HL-60/S4 treated with phorbol 12-myristate 13-acetate at 8.2 ng/mL for 4 days and 3 days (cell line): ENCODE measurements around the gene PRKD1.
"Not testable (repeated sequence)": the region's sequence is repeated elsewhere in the genome, so short reads cannot be mapped to it uniquely, and the experiment has no call there.

Experiments
- in situ Hi-C: fragments of 300-500 bp; cut with MboI; formaldehyde crosslinking; loops from 2 replicates; pipeline ENCODE4 v1.15.0; 2022; ENCODE audit warnings: low sequenced_read_pairs

The PRKD1 gene

DNA sequence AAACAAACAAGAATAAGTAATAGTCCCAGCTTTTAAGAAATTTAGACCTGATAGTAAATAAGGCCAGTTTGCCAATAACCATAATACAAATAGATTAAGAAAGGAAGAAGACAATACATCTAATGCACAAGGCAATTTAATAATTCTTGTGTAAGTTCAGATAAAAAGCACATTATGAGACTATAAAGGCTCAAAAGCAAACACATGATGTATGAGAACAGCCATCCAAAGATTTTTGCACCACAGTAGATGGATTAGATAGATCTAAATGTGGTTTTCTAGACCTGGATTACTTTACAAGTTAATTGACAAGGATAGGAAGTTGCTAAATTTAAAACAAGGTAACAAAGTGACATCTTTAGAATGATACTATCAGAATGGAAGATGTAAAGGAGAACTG, 125.4 kb downstream of the PRKD1 start:
- in situ Hi-C loops: no loop called here

GRCh38 chr14:29800961-29801360, 126.7 kb downstream of the PRKD1 start:
- in situ Hi-C loops: no loop called here

- in situ Hi-C loops: no loop called here
Observed at GRCh38 chr14:29799464-29800095, 128.1 kb downstream of the PRKD1 start.

GRCh38 chr14:29798811-29799210, 128.8 kb downstream of the PRKD1 start:
- in situ Hi-C loops: no loop called here

- in situ Hi-C loops: no loop called here
Observed at GRCh38 chr14:29798108-29798663, 129.5 kb downstream of the PRKD1 start.

- in situ Hi-C loops: no loop called here
Observed at GRCh38 chr14:29796853-29797252, 130.8 kb downstream of the PRKD1 start.

DNA sequence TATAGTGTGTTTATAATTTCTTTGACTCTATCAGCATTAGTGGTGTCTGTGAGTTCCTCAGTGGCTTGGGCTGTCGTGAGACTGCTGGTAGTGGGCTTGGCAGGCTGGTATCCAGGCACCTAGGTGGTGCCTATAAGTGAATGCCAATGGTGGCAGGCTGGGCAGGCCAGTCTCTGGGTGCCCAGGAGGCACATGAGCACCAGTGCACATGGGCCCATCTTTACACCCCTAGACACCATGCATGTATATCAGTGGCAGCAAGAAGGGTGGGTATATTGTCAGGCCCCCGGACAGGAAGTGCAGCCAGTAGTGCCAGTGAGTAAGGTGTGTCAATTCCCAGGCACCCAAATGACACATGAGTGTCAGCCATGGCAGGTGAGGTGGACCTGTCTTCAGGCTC, 138.2 kb downstream of the PRKD1 start:
- in situ Hi-C loops: no loop called here

- in situ Hi-C loops: no loop called here
Observed at GRCh38 chr14:29788093-29788492, 139.6 kb downstream of the PRKD1 start.

DNA sequence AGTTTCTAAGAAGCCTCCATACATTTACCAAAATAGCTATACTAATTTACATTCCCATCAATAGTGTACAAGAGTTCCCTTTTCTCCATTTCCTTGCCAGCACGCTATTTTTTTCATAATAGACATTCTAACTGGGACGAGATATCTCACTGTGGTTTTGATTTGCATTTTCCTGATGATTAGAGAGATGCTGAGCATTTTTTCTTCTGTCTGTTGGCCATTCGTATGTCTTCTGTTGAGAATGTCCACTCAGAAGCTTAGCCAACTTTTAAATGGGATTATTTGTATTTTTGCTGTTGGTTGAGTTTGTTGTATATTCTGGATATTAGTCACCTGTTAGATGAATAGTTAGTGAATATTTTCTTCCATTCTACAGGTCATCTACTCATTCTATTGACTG, 144.1 kb downstream of the PRKD1 start:
- in situ Hi-C loops: no loop called here

DNA sequence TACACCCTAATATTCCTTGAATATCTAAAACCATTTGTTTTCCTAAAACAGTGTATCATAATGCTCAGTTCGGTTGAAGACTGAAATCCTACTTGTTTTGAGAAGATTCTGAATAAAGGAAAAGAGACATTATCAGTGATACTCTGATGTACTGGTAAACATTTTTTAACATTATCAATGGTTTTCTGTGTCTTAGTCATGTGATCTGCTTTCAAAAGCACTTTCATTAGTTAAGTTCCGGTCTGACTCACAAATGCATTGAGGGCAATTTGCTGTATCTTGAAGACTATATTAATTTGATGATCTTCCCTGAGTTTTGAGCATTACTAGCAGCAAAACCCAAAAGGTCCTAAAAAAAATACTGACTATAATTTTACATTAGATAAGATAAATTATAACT, 145.6 kb downstream of the PRKD1 start:
- in situ Hi-C loops: no loop called here

- in situ Hi-C loops: not testable (repeated sequence)
Observed at GRCh38 chr14:29777142-29777541, 150.5 kb downstream of the PRKD1 start.

DNA sequence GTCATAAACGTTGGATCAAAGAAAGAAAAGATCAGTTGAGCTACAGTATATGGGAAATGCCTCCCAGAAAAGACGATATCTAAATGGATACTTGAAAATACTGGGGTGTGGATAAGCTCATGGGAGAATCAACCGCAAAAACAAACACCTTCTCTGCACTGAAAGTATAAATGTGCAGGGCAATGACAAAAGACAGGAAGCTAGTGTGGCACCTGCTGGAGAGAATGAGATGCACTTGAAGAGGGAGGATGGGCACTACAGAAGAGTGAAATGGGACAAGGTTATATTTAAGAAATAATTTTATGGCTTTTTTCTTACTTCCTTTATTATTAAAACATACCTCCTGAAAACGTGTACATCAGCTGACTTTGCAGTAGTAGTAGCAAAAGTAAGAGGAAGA, 153.7 kb downstream of the PRKD1 start:
- in situ Hi-C loops: no loop called here

DNA sequence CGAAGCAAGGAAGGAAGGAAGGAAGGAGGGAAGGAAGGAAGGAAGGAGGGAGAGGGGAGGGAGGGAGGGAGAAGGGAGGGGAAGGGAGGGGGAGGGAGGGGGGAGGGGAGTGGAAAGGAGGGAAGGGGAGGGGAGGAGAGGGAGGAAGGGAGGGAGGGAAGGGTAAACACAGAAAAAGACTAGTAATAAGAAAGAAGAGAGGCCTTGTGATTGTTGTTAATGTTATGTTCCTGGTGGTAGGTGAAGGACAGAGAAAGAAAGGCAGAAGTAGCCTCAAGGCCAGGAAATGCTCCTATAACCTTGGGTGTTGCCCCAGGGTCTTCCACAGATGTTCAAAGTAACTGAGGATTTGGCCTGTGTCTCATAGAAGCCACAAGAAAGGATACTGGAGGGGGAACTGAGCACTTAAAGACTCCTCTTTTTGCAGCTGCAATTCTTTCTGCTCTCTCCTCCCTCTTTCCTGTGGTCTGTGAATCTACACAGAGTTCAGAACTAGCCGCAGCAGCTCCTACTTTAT, 164.2 kb downstream of the PRKD1 start:
- in situ Hi-C loops: no loop called here

- in situ Hi-C loops: no loop called here
Observed at GRCh38 chr14:29759521-29760340, 167.9 kb downstream of the PRKD1 start.

GRCh38 chr14:29757711-29758233, 169.9 kb downstream of the PRKD1 start:
- in situ Hi-C loops: no loop called here

DNA sequence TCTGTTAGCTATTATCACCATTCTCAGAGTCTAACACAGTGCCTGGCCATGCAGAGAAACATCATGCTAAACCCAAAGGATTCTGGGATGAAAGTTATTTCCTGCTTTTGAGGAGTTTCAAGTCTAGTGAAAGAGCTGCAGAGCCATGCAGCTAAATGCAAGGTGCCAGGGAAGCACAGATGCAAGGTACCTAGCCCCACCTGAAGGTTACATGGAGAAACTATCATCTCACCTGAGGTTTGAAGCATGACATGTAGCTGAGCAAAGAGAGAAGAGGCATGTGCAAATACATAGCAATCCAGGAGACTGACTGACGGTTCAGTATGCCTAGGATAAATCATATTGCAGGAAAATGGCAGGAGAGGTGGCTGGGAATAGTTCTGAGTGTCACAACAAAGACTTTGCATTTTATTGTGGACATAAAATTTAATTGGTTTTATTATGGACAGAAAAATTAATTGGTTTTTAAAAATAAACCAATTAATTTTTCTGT, 170.4 kb downstream of the PRKD1 start:
- in situ Hi-C loops: no loop called here

- in situ Hi-C loops: no loop called here
Observed at GRCh38 chr14:29756019-29756385, 171.6 kb downstream of the PRKD1 start.

- in situ Hi-C loops: no loop called here
Observed at GRCh38 chr14:29755311-29756018, 172.2 kb downstream of the PRKD1 start.

- in situ Hi-C loops: no loop called here
Observed at GRCh38 chr14:29754134-29754533, 173.5 kb downstream of the PRKD1 start.

- in situ Hi-C loops: no loop called here
Observed at GRCh38 chr14:29752221-29752923, 175.3 kb downstream of the PRKD1 start.
